Eye (tissue), 1 donor: Measurements from ENCODE around the gene GPC3.

Experiments used
- DNase-seq: peaks from one replicate; pipeline ENCODE4 v3.0.0-alpha.2; 2015

The GPC3 gene

DNA sequence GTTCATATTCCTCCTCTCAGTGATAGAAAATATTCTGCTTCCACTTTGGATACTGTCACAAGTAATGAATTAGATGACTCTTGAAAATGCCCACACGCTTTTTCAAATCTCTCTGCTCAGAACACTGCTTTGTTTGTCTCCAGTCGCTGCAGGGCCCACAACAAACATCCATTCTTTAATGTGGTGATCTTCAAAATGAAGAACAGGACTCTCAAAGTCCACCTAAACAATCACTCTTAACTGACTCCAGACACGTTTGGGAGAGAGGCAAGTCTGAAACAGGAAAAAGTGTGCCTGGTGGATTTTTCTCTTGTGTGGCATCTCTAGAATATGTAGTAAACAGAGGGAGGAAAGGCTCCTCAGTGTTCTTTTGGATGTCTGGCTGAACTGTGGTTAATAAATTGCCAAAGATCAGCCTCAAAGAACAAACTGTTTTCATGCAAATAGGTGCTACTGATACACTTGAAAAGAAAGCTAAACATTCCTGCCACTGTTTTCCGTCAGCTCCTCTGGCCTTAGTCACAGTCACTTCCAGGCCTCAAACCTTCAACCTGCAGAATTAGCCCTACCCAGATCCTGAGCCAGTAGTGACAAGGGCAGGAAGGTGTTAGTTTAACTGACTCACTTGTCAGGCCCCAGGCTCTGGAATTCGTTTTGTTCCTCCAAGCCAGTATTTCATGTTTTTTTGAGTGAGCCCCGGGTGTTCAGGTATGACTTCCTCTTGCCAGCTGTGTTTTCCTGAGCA lies 310.5 kb downstream of the GPC3 start:
- no peak for DNase-seq

DNA sequence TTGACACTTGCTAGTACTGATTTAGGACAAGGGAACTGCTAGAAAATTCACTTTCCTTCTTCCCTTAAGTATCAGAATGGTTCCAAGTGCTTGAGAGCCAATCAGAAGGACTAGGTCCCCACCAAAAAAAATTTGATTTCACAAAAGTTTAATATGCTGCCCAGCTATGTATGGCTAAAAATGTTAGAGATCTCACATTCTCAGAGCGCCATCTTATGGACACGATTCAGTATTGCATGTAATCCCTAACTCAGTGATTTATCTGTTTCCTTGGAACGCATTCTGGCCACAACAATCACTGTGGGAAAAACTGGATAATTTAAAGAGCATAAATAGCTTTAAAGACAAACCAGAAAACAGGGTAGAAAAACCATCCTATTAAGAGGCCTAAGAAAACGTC lies 315.0 kb downstream of the GPC3 start:
- DNase-seq: peak; percentile 76

GRCh38 chrX:133669214-133669613 lies 316.2 kb downstream of the GPC3 start:
- no peak for DNase-seq

GRCh38 chrX:133668225-133668931 lies 317.0 kb downstream of the GPC3 start:
- DNase-seq: no peak

DNA sequence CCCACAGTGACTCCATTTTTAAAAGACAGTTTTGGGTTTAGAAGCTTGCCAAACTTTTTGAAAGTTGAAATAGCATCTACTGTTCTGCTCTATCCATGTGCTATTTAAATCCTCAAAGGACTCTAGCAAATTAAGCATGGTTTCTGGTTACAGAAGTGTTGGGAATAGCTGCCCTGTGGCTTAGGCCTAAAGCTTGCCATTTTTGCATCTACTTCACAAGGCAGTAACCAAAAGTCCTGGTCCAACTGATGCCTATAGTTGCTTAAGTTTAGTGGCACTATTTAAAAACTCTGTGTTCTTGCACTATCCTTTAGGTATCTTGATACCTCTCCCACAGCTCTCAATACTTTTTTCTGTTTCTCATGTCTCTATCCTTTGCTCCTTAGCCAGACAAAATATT lies 319.1 kb downstream of the GPC3 start:
- no peak for DNase-seq

DNA sequence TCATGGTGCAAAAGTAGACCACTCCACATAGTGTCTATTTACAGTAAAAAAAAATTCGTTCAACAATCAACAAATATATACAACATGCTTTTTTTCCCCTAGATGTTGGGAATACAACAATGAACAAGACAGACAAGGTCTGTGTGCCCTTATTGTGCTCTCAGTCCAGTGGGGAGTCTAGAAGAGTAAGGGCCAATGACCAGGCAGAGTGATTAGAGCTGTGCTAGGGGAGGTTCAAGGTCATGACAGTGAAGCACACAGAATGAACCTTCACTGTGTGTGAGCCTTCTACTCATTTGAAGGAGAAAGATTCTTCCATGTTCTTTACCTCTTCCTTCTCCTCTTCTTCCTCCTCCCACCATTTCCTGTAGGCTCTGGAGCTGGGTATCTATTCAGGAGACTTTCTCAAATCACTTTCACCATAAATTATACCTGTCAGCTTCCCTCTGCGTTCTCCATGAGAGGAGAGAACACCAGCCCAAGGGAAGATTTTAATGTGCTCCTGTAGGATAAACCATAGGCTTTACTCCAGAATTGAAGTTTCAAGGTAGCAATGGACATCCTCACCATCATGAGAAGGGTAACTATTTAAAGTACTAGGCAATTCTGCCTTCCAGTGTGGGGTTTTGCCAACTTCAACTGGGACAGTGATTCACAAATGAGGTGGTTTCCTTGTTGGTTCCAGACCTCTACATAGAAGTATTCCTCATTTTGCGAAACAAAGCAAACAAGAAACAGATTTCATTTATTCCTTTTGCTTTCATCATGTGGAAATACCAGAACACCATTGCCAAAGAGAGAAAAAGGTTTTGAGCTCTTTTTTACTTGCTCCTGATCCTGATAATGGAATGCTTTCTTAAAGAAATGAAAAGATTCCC lies 323.2 kb downstream of the GPC3 start:
- DNase-seq: no peak

DNA sequence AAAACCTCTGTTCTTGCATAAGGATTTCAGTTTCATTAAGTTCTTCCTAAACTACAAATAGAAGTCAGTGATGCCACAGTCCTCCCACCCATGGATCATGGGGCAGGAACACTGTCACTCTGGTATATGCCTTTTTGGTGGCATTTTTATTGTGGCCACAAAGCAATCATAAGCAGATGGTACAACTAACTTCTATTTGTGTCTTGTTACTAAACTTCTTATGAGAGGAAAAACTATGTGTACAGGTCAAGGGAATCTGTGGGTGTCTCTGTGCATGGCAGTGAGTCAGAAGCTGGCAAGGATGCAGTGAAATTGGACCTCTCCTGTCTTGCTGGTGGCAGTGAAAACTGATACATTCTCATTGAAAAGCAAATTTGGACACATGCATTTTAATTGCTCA lies 325.1 kb downstream of the GPC3 start:
- no peak for DNase-seq

DNA sequence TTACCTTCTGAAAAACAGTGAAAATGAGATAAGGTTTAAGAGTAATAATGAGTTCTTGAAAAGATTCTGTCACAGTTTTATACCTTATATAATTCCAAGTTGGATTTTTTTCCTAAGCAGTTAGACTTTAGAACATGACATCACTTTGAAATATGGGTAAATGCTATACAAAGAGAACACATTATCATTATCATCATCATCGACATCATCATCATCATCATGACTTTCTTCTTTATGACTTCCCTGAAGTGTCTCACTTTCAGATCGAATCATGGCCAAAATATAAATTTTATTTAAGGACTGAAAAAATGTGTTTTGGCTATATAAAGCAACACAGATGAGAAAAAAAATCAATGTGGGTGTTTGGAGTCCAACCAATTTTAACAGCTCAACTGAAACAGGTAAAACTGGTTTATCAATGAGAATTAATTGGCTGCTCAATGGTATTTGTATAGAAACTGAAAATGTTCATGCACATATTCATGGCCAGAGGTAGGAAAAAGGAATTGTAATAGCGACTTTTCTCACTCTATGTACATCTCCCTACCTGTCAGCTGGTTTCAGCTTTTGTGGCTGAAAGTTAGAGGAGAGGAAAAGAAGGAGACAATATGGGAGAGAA lies 327.0 kb downstream of the GPC3 start:
- DNase-seq: no peak

GRCh38 chrX:133655275-133656265 lies 329.8 kb downstream of the GPC3 start:
- no peak for DNase-seq

- DNase-seq: no peak
Measured at GRCh38 chrX:133654811-133655210, 330.6 kb downstream of the GPC3 start.

GRCh38 chrX:133653358-133653757 lies 332.0 kb downstream of the GPC3 start:
- no peak for DNase-seq

DNA sequence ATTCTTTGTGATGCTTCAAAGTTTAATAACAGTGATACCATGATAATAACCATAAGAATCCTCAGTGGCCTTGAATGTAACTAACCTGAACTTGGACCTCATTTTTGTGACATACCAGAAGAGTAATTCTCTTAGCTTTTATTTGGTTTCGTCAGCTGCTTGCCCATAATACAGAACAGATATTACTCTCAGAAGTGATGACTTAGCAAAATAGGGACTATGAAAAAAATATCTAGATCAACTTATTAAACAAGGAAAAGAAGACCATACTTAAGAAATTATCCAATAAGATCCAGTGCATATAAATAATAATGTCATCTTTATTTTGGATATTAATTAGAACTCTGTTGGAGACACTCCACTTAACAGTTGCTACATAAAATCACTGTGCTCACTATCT lies 333.2 kb downstream of the GPC3 start:
- DNase-seq: no peak

- no peak for DNase-seq
Measured at GRCh38 chrX:133650239-133650638, 335.2 kb downstream of the GPC3 start.

GRCh38 chrX:133649651-133650050 lies 335.7 kb downstream of the GPC3 start:
- peak; percentile 74 for DNase-seq

- DNase-seq: no peak
Measured at GRCh38 chrX:133648594-133648993, 336.8 kb downstream of the GPC3 start.

GRCh38 chrX:133646719-133647116 lies 338.7 kb downstream of the GPC3 start:
- DNase-seq: no peak

DNA sequence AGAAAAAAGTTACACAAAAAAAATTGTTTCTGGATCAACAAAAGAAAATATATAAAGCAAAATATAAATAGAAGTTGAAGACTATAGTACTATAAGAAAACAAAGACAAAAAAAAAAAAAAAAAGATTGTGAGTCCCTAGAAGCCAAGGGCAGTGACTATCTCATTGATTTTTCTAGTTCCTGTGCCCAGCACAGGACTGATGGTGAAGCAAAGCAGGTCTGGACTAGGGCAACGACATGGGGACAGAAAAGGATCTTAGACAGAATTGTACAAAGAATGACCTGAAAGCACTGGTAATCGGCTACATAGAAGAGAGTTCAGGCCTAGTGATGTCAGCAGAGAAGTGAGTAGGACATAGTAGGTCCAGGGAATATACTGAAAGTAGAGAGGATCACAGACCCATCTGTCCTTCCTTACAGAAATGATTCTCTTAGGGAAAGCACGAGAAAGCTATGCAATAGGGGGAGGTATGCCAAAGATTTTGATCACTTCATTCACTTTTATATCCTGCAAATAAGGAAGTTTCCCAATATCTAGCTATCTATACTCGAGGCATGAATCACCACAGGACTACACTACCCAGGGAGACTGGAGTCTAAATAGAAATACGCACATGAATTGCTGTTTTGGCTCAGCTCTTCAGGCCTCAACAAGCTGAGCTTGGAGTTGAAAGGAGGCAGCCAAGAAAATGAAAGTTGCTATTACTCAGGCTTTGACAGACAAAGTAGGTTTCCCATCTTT lies 339.2 kb downstream of the GPC3 start:
- DNase-seq: no peak

- DNase-seq: no peak
Measured at GRCh38 chrX:133645256-133645655, 340.1 kb downstream of the GPC3 start.

DNA sequence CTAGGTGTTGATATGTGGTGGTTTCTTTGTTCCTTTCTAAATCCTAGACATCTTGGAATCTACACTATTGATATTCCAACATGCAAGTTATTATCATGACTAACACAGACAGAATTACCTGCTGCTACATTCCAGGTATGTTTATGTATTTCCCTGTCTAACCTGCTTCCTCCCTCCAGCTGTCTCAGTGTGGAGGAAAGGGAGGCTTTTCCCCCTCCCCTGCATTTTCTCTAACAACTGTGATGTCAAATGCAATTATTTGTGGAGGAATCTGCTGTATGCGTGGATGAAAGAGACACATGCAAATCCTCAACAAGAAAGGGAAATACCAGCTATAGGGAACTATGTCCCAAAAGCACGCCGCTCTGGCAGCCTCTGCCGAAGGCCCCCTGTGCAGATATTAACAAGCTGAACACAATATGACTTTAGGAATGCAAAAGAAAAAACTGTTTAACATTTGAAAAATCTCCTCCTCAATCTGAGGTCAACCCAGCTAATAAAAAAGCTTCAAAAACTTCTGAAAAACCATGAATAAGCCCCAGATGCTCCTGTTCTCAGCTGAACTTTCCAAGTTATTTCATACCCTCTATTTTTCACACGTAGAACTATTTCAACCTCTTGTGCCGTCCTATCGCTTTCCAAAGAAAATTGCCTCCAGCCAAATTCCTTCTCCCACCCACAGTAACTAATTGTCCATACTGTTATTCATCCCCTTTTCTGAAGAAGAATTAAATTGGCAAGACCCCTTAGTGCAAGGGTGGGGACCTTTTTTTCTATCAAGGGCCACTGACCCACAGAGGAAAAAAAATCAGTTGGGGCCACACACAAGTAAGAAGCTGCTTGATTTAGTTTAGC lies 345.0 kb downstream of the GPC3 start:
- DNase-seq: peak; percentile 64

DNA sequence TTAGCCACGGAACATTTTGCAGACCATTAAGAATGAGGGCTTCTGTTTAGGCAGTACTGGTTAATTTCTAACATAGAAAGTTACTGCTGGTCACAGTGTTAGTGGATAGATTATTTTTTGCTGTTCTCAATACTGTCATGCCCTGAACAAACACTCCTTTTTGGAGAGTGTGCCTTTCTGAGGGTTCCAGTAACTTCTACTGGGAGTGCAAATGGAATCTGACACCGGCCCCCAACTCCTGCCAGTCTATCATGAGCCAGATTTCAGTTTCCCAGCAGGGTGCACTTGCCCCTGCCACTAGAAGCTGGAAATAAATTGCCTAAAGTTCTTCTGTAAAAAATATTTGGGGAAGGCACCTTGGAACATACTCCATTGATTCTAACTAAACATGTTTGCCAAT lies 345.7 kb downstream of the GPC3 start:
- DNase-seq: no peak
